ENCODE measurements around the gene AP5S1.

The AP5S1 gene

DNA sequence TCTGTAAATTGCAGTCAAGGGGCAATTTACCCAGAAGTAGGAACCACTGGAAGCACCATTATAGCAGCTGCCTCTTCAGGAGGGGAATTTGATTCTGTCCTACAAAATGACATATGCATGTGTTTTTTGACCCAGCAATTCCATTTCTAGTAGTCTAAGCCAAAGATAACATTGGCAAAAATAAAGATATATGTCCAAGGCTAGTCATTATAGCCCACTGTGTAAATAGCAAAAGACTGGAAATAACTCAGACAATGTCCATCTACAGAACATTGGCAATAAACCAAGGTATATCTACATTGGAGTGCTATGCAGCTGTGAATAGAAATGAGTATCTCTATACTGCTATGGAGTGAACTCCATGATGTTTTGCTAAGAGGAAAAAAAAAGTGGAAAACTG, 56.3 kb downstream of the AP5S1 start:
- no peak for DNase-seq (ENCODE audit: low read depth)
